LNCAP (cell line): ENCODE results near the gene DDX42.

Experiments
- CTCF ChIP-seq: fragments of 450-650 bp; IDR thresholded peaks from 2 replicates; pipeline ENCODE4 v1.5.1; 2017; ENCODE audit warnings: mild to moderate bottlenecking

Gene DDX42

DNA sequence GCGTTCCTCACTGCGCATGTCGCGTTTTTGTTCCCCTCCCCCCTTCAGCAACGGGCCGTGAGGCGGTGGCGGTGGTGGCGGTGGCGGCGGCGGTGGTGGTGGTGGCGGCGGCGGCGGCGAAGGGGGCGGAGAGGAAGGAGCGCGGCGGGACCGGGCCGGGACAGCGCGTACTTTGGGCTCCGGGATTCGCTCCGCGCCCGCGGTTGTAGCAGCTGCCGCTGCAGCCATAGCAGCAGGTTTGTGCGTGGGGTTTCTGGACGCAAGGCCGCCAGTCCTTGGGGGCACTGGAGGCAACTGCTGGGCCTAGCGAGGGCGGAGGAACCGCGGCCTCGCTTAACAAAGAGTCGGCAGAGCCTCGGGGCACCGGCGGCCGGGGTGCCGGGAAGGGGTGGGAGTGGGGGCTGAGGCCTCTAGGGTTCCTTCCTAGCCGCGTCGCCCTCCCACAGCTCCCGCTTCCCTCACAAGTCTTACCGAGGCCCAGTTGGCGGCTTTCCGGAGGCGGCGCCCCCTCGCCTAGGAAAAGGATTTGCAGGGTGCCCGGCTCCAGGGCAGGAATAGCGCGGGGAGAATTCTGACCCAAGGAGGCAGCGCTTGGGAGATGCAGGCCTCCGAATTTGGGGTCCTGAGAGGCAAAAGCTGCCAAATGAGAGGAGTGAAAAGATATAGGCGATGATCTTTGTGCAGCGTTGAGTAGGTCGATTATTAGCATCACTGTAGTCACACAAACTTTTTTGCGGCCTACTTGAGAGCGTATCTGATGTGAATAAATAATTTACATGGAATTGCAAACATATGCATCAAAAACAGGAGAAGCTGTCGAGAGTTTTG, at the start of gene DDX42:
Gene DDX42, plus strand, starts transcription at position 30 of the 828 bp plus-strand sequence. CDS start 12,880 bp downstream, outside the sequence.
- TF ChIP-seq CTCF, result no peak; the same call in 1 of the 2 replicates

- no peak for TF ChIP-seq CTCF
These were observed 38.3 kb upstream of the DDX42 start for GRCh38 chr17:63735691-63736090.

DNA sequence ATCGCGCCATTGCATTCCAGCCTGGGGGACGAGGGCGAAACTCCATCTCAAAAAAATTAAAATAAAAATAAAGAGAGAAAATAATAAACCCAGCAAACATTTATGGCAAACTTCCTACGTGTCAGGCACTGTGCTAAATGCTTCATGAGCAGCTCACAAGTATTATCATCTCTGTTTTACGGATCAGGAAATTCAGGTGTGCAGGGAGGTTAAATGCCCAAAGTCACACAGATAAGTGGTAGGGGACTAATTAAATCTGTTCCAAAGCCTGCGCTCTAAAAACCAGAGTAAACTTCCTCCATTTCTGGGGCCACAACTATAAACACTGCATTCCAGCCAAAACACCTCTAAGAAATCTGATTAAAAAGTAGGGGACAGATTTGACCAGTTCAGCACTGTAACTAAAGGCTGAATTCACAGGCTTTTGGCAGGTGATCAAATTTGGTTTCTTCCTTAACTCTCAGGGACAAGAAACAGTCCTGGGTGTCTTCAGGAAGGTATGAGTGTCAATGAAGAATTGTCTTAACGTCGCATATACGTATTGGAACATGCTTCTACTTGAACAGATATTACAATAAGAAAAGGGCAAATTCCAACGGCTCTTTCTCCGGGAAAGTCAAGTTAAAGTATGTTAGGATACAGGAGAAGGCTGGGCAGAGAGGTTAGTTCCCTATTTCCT, 33.4 kb upstream of the DDX42 start:
- TF ChIP-seq CTCF, result no peak

DNA sequence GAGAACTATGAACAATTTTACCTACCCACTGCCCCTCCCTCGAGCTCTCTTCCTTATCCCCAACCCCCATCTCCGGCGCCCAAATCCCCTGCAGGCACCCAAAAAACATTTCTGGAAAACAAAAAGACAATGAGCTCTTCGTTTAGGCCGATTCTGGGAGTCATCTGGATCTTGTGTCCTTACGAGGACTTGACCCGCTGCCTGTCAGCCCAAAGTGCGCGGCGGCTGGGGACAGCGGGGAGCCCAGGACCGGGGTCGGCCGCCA, 32.9 kb upstream of the DDX42 start:
- no peak for TF ChIP-seq CTCF

DNA sequence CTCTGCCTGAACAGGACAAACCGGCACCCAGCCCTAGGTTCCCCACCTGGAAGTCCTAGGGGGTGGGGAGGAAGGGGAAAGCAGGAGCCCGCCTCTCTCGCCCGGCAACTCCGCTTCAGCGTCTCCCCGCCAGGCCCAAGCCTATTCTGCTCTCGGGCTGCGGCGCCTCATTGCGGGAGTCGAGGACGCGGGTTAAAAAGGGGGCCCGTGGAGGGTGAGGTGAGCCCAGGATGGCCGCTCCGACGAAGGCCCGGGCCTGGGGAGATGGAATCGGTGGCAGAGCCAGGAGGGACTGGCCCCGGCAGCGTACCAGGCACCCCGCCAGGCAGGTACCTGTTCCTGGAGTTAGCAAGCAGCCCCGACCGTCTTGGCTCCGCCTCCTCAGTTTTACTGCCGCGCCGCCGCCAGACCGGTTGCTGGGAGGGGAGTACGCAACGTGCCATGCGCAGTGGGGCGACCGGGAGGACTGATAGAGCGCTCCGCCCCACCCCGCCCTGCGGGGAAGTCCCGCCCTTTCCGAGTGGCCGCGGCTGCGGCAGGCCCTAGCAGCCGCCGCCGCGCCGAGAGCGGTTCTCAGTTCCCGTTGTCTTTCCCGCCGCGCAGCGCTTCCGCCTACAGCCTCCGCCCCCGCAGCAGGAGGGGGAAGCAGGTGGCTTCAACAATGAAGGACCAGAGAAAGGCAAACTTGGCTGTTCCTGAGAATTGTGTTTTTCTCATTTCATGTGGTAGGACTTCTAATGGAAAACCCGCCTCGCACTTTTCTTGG, 32.4 kb upstream of the DDX42 start, which contains the start of gene STRADA:
Gene STRADA, minus strand, starts transcription at position 392 of the 766 bp plus-strand sequence. CDS start 13,430 bp downstream, outside the sequence.
- TF ChIP-seq CTCF, result no peak

DNA sequence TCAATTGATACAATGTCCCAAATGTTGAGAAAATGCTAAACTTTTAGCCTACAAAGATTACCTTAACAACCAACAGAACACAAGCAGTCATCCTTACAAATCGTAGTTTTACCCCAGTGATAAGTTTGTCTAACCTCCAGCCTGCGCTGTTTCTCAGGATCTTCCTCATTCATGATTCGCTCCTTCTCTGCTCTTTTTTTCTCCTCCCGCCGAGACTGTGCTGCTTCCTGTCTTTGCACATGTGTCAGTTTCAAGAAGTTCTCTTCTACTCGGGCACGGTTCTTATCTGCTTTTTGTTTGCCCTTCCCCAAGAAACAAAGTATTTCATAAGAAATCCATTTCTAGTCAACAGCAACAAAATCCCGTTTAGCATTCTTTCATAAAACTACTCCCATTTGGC, 22.2 kb upstream of the DDX42 start:
- no peak for TF ChIP-seq CTCF

GRCh38 chr17:63752707-63753106, 21.3 kb upstream of the DDX42 start:
- TF ChIP-seq CTCF, result no peak
